Motor neuron (in vitro differentiated cells): ENCODE measurements around the gene SH3PXD2B. TPM values are rescaled to one million over a fixed set of nuclear protein-coding genes. Genes with fewer than 3 reads are reported as not detected.

ENCODE experiments used
- ATAC-seq, 8 experiments: fragments of 200-7000 bp; cut with Tn5 transposase; replicated peaks in 6 of 8; 2 replicates each; pipeline ENCODE4 v1.8.0; 2021; ENCODE audit warnings: mild to moderate bottlenecking in 8 of 8, moderate library complexity in 8 of 8
- H3K27ac ChIP-seq, 2 donors: fragments of 250-450 bp; sonication (Bioruptor Pico); 2 replicates each; pipeline ENCODE4 v1.9.0; 2021; ENCODE audit warnings: antibody characterized with exemption in 2 of 2, mild to moderate bottlenecking in 2 of 2, moderate library complexity in 1 of 2
- H3K4me1 ChIP-seq, 2 donors: fragments of 250-450 bp; sonication (Bioruptor Pico); replicated peaks in 1 of 2; 2 replicates each; pipeline ENCODE4 v1.6.1; 2021; ENCODE audit warnings: antibody characterized with exemption in 2 of 2, mild to moderate bottlenecking in 2 of 2, moderate library complexity in 1 of 2
- H3K4me3 ChIP-seq, 5 donors: fragments of 250-450 bp; sonication (Bioruptor Pico); 2 replicates each; pipeline ENCODE4 v1.9.0; 2021; ENCODE audit warnings: antibody characterized with exemption in 5 of 5, mild to moderate bottlenecking in 5 of 5, moderate library complexity in 4 of 5
- WGBS, 10 experiments: fragments of 450-650 bp; shearing (Covaris generic); methylation state at CpG; one replicate each; pipeline ENCODE4 v1.0.0; 2022; 5-methylcytosine and 5-hydroxymethylcytosine counted together
- in situ Hi-C, 9 experiments: fragments of 400-800 bp; cut with MboI; loops; one replicate each; pipeline ENCODE4 v1.15.0; 2021; ENCODE audit warnings: low sequenced_read_pairs in 9 of 9, low pct_unique_long_range_greater_than_20kb in 2 of 9; ENCODE audit not compliant: unreplicated experiment in 9 of 9
- total RNA-seq, 8 experiments: library from RNA; unstranded; fragments of 300-600 nt; gene quantifications; 2 replicates each; pipeline versions ENCODE4 v1.2.3 to v1.2.4, GENCODE V29; 2022

The SH3PXD2B gene
- total RNA-seq, 8 experiments from 2014 or later, result 18.0 to 35.7 (median 24.3) TPM

DNA sequence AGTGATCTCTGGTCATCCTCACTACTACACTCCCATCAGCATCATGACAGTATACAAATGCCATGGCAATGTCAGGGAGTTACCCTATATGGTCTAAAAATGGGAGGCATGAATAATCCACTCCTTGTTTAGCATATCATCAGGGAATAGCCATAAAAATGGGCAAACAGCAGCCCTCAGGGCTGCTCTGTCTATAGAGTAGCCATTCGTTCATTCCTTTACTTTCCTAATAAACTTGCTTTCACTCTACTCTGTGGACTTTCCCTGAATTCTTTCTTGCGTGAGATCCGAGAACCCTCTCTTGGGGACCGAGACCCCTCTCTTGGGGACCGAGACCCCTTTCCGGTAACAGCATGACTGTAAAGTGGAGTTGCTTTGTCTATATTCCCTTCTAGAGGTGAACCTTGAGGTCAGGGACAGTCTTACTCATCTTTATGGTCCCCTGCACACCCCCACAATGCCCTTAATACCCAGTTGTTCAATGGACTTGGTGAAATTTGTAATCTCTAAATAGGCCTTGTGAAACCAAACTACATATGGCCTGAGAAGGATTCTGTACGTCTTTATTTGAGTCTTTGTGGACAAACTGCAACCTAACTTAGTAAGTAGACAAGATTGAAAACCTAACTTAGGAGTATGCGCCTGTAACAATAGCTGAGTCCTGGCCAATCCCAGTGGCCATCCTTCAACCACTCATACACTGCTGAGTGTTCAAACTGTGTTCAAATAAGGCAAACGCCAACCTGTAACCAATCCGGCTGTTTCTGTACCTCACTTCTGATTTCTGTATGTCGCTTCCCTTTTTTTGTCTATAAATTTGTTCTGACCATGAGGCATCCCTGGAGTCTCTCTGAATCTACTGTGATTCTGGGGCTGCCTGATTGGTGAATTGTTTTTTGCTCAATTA lies 138.5 kb downstream of the SH3PXD2B start:
- in situ Hi-C loops, result no loop called here
- H3K4me1 ChIP-seq, result peaks cover 0 to 8% of the 10 kb centered on the region in 2 donors
- ATAC-seq, result peak in 3 of 8 experiments; percentile 37 to 67 (median 56)
- 77 to 96% (median 90%) methylated on average over 1 to 11 of the region's 11 CpGs for WGBS, 10 experiments
- no peak overlapping the region for H3K4me3 ChIP-seq
- no peak overlapping the region for H3K27ac ChIP-seq

- H3K4me1 ChIP-seq, result peaks cover 0 to 8% of the 10 kb centered on the region in 2 donors
- in situ Hi-C loops, result no loop called here
- no peak overlapping the region for H3K27ac ChIP-seq
- ATAC-seq, result no peak
- no peak overlapping the region for H3K4me3 ChIP-seq
- WGBS, 10 experiments, result 79 to 100% (median 92%) methylated on average over 1 to 4 of the region's 4 CpGs
Observed at GRCh38 chr5:172313915-172314314, 140.4 kb downstream of the SH3PXD2B start.

GRCh38 chr5:172312286-172312685 lies 142.0 kb downstream of the SH3PXD2B start:
- no peak for ATAC-seq
- peaks cover 0 to 8% of the 10 kb centered on the region in 2 donors for H3K4me1 ChIP-seq
- H3K4me3 ChIP-seq, result no peak overlapping the region
- 40 to 80% (median 41%) methylated on average over 1 of the region's 1 CpG; no CpG with 5 or more reads in 6 of the 10 experiments for WGBS, 10 experiments
- in situ Hi-C loops, result no loop called here
- H3K27ac ChIP-seq, result no peak overlapping the region

DNA sequence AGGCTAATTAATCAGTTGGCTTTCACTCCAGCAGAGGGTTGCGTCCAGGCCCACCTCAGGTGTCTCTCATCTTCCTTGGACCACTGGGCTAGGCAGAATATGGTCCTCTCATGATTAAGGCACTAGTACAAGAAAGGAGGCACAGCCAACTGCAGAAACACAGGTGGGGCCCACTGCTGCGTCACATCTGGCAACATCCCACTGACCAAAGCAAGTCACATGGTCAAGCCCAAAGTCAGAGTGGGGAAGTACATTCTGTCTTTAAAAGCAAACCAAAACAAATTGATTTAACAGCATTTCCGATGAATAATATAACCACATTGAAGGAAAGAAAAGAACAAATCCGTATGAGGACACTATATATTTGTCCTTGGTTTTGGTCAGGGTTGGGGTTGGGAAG lies 142.7 kb downstream of the SH3PXD2B start:
- Histone ChIP-seq H3K27ac (no peak overlapping the region), H3K4me1 (peaks cover 0 to 8% of the 10 kb centered on the region in 2 donors), H3K4me3 (no peak overlapping the region)
- no peak for ATAC-seq
- WGBS, 10 experiments, result 60 to 100% (median 79%) methylated on average over 1 to 4 of the region's 4 CpGs
- in situ Hi-C loops, result no loop called here

- 0 to 100% (median 67%) methylated on average over 1 to 6 of the region's 7 CpGs; no CpG with 5 or more reads in 1 of the 10 experiments for WGBS, 10 experiments
- in situ Hi-C loops, result no loop called here
- H3K27ac ChIP-seq, result no peak overlapping the region
Observed at GRCh38 chr5:172311026-172311425, 143.3 kb downstream of the SH3PXD2B start.

GRCh38 chr5:172305380-172305779 lies 148.9 kb downstream of the SH3PXD2B start:
- Histone ChIP-seq H3K4me3 (no peak overlapping the region), H3K4me1 (peaks cover 0 to 4% of the 10 kb centered on the region in 2 donors), H3K27ac (no peak overlapping the region)
- no peak for ATAC-seq
- in situ Hi-C loops, result no loop called here
- WGBS, 10 experiments, result 48 to 100% (median 77%) methylated on average over 1 to 2 of the region's 2 CpGs

More at GRCh38 chr5:172311026-172311425, 143.3 kb downstream of the SH3PXD2B start:
- peaks cover 0 to 8% of the 10 kb centered on the region in 2 donors for H3K4me1 ChIP-seq
- peak in 1 of 8 experiments; percentile 24 for ATAC-seq
- no peak overlapping the region for H3K4me3 ChIP-seq

DNA sequence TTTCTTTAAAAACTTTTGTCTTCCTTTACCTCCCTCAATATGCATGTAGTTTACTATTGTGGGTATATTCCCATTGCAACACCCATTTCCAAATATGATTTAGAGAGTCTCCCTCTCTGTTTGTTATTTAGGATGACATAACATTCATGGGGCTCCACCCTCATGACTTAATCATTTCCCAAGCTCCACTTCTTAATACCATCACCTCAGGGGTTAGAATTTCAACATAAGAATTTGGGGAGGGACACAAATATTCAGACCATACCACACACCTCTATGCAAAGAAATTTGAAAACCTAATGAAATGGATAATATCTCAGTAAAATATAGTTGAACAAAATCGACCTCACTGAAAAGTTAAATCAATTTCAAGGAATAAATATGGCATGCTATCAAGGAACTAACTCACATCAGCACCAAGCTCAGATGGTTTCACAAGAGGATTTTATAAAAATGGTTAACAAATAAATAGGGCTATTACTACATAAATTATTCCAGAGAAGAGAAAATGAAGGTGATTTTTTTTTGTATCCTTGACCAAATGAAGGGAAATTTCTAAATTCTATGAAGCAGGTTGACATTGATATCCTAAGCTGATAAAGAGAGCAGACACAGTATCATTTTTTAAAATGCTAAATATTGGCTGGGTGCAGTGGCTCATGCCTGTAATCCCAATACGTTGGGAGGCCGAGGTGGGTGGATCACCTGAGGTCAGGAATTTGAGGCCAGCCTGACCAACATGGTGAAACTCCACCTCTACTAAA lies 150.6 kb downstream of the SH3PXD2B start:
- peak; percentile 60 to 90 (median 82) for ATAC-seq
- Histone ChIP-seq H3K27ac (peak overlapping the region in 1 of 2 donors; percentile 59), H3K4me1 (peaks cover 0 to 4% of the 10 kb centered on the region in 2 donors), H3K4me3 (peak overlapping the region in 3 of 5 donors; percentile 0 to 12 (median 9))
- WGBS, 10 experiments, result 18 to 86% (median 53%) methylated on average over 1 to 3 of the region's 3 CpGs; no CpG with 5 or more reads in 1 of the 10 experiments
- in situ Hi-C loops, result no loop called here

GRCh38 chr5:172303162-172303561 lies 151.2 kb downstream of the SH3PXD2B start:
- peak; percentile 56 to 93 (median 72) for ATAC-seq
- H3K4me3 ChIP-seq, result peak overlapping the region in 3 of 5 donors; percentile 0 to 12 (median 9)
- 24 to 63% (median 43%) methylated on average over 1 to 5 of the region's 5 CpGs; no CpG with 5 or more reads in 2 of the 10 experiments for WGBS, 10 experiments
- peaks cover 0 to 4% of the 10 kb centered on the region in 2 donors for H3K4me1 ChIP-seq
- H3K27ac ChIP-seq, result peak overlapping the region in 1 of 2 donors; percentile 23
- in situ Hi-C loops, result no loop called here

GRCh38 chr5:172302047-172302710 lies 152.1 kb downstream of the SH3PXD2B start:
- in situ Hi-C loops, result no loop called here
- peaks cover 0 to 4% of the 10 kb centered on the region in 2 donors for H3K4me1 ChIP-seq
- ATAC-seq, result no peak
- H3K27ac ChIP-seq, result no peak overlapping the region
- WGBS, 10 experiments, result 0 to 100% (median 79%) methylated on average over 1 to 6 of the region's 9 CpGs
- H3K4me3 ChIP-seq, result no peak overlapping the region

DNA sequence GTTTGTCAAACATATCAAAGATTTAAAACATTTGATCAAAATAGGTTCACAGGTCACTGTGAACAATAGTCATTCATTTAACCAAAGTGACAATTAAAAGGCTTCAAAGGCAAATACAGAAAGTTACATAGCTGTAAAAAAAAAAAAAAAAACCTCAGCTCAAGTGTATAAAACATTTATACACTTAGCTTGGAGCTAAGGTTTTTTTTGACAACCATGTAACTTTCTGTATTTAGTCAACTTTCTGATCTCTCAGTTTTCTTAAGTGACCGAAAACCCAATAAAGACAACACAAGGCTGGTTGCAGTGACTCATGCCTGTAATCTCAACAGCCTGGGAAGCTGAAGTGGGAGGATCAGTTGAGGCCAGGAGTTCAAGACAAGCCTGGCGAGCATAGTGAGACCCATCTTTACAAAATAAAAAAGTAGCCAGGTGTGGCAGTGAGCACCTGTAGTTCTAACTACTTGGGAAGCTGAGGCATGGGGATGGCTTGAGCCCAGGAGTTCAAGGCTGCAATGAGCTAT lies 154.3 kb downstream of the SH3PXD2B start:
- H3K4me3 ChIP-seq, result no peak overlapping the region
- in situ Hi-C loops, result loop anchor here in 3 of 9 experiments (25.0 kb wide), 1 partner anchor 188 kb away; no protein-coding TSS in a partner anchor
- H3K27ac ChIP-seq, result no peak overlapping the region
- 57 to 100% (median 81%) methylated on average over 1 to 2 of the region's 2 CpGs; no CpG with 5 or more reads in 3 of the 10 experiments for WGBS, 10 experiments
- no peak for ATAC-seq
- peaks cover 0 to 4% of the 10 kb centered on the region in 2 donors for H3K4me1 ChIP-seq

DNA sequence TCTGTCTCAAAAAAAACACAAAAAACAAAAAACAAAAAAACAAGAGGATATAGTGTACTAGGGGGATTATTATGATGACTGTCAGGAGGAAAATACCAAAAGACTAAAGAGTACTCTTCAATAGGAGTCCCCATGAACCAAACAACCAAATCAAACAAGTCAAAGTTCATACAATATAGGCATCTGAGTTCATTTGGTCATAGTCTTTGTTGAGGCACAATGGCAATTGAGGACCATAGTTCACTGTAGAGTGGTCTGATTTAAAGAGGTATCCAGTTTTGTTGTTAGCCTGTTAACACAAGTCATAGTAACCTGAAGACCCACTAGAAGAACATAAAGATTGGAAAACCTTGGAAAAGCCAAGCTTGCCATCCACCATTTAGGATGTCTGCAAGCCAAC lies 159.5 kb downstream of the SH3PXD2B start:
- Histone ChIP-seq H3K4me1 (no peaks in the 10 kb centered on the region), H3K27ac (no peak overlapping the region), H3K4me3 (no peak overlapping the region)
- in situ Hi-C loops, result loop anchor here in 3 of 9 experiments (25.0 kb wide), 1 partner anchor 183 kb away; no protein-coding TSS in a partner anchor
- no peak for ATAC-seq

GRCh38 chr5:172293745-172294342 lies 160.5 kb downstream of the SH3PXD2B start:
- H3K4me1 ChIP-seq, result no peaks in the 10 kb centered on the region
- no peak for ATAC-seq
- in situ Hi-C loops, result loop anchor here in 3 of 9 experiments (25.0 kb wide), 1 partner anchor 182 kb away; no protein-coding TSS in a partner anchor
- H3K4me3 ChIP-seq, result no peak overlapping the region
- H3K27ac ChIP-seq, result no peak overlapping the region
- 29 to 100% (median 78%) methylated on average over 1 to 2 of the region's 2 CpGs for WGBS, 10 experiments
